ENCODE data around the gene TAB3.

The TAB3 gene

GRCh38 chrX:30889147-30890140, at the start of gene TAB3:
TSS of gene TAB3 (minus strand) at chrX:30889254. CDS start at chrX:30859588, 29,666 bp downstream.
- DNase-seq (ENCODE audit: low read depth) = peak; percentile 90

GRCh38 chrX:30938295-30938694, 49.2 kb upstream of the TAB3 start:
- DNase-seq (ENCODE audit: low read depth) = no peak

- no peak for DNase-seq (ENCODE audit: low read depth)
Measured at GRCh38 chrX:30935985-30936384, 46.9 kb upstream of the TAB3 start.

- no peak for DNase-seq (ENCODE audit: low read depth)
Measured at GRCh38 chrX:30931920-30932319, 42.9 kb upstream of the TAB3 start.

- no peak for DNase-seq (ENCODE audit: low read depth)
Measured at GRCh38 chrX:30930679-30931078, 41.6 kb upstream of the TAB3 start.

- no peak for DNase-seq (ENCODE audit: low read depth)
Measured at GRCh38 chrX:30930143-30930542, 41.1 kb upstream of the TAB3 start.

GRCh38 chrX:30920271-30920670, 31.2 kb upstream of the TAB3 start:
- DNase-seq (ENCODE audit: low read depth) = no peak

GRCh38 chrX:30918480-30918879, 29.4 kb upstream of the TAB3 start:
- DNase-seq (ENCODE audit: low read depth) = no peak

- no peak for DNase-seq (ENCODE audit: low read depth)
Measured at GRCh38 chrX:30913492-30913891, 24.4 kb upstream of the TAB3 start.

- DNase-seq (ENCODE audit: low read depth) = no peak
Measured at GRCh38 chrX:30910124-30910860, 21.2 kb upstream of the TAB3 start.

GRCh38 chrX:30906726-30907125, 17.7 kb upstream of the TAB3 start:
- DNase-seq (ENCODE audit: low read depth) = no peak

- DNase-seq (ENCODE audit: low read depth) = no peak
Measured at GRCh38 chrX:30905321-30905720, 16.3 kb upstream of the TAB3 start.

- no peak for DNase-seq (ENCODE audit: low read depth)
Measured at GRCh38 chrX:30904632-30905031, 15.6 kb upstream of the TAB3 start.

GRCh38 chrX:30904186-30904585, 15.1 kb upstream of the TAB3 start:
- DNase-seq (ENCODE audit: low read depth) = no peak

GRCh38 chrX:30900227-30900626, 11.2 kb upstream of the TAB3 start:
- no peak for DNase-seq (ENCODE audit: low read depth)

GRCh38 chrX:30898886-30899285, 9.8 kb upstream of the TAB3 start:
- DNase-seq (ENCODE audit: low read depth) = no peak

GRCh38 chrX:30895370-30895769, 6.3 kb upstream of the TAB3 start:
- DNase-seq (ENCODE audit: low read depth) = no peak

GRCh38 chrX:30893206-30893605, 4.2 kb upstream of the TAB3 start:
- no peak for DNase-seq (ENCODE audit: low read depth)

- no peak for DNase-seq (ENCODE audit: low read depth)
Measured at GRCh38 chrX:30892591-30892990, 3.5 kb upstream of the TAB3 start.

- DNase-seq (ENCODE audit: low read depth) = no peak
Measured at GRCh38 chrX:30888526-30889146, 418 bp downstream of the TAB3 start.

GRCh38 chrX:30887721-30888120, 1.3 kb downstream of the TAB3 start:
- DNase-seq (ENCODE audit: low read depth) = peak; percentile 22

- no peak for DNase-seq (ENCODE audit: low read depth)
Measured at GRCh38 chrX:30887288-30887687, 1.8 kb downstream of the TAB3 start.

GRCh38 chrX:30885136-30885535, 3.9 kb downstream of the TAB3 start:
- DNase-seq (ENCODE audit: low read depth) = no peak
